IPS-11a (cell line): ENCODE data around the gene VCAN.

Experiments used
- H3K4me3 ChIP-seq: one replicate; pipeline ENCODE4 v1.5.1; 2013; ENCODE audit warnings: low read depth, low read length, control low read depth

Gene VCAN

DNA sequence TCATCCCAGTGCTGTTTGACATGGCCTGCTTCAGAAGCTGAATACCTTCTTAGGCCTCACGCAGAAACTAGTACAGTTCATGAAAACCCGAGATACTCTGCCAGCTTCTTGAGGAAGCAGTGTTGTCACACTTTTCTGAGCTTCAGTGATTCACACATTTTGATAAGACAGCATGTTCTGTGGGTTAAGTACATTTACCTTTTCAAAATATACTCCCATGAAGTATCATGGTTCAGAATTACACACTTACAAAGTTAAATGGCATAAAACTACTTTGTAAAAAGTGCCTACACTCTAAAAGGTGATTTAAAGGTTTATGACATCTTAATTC is 56.9 kb downstream of the VCAN start:
- H3K4me3 ChIP-seq: no peak overlapping the region

DNA sequence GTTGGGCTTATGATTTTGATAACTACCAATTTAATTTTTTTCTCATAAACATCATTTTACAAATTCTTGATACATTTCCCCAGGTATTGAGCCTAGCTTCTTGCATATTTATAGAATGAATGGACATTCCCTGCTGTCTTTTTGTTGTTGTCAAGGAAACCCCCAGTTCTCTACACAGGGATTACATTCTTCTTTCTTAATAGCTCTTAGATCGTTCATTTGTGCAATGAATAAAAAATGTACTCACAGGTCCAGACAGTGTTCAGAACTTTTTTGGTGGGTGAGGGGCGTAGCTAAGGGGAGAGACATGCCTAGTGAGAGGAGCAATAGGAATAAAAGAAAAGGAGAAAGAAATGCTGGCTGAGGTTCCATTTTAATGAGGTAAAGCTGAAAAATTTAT is 58.6 kb downstream of the VCAN start:
- no peak overlapping the region for H3K4me3 ChIP-seq

DNA sequence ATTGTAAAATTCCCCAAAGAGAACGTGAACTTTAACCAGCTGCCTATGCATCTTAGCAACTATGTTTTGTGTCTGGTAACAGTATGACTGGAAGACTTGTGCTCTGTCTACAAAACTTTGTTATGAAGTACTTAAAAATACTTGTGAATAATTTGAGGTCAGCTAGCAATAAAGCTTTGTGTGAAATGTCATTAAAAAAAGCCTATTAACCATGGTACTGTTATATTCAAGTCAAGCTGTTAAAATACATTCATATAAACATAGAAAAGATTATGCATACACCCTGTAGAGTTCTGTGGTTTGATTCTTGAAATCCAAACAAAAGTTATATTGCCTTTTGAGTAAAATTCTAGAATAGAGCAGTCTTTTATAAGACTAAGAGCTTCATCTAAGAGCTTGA is 60.1 kb downstream of the VCAN start:
- H3K4me3 ChIP-seq: no peak overlapping the region

DNA sequence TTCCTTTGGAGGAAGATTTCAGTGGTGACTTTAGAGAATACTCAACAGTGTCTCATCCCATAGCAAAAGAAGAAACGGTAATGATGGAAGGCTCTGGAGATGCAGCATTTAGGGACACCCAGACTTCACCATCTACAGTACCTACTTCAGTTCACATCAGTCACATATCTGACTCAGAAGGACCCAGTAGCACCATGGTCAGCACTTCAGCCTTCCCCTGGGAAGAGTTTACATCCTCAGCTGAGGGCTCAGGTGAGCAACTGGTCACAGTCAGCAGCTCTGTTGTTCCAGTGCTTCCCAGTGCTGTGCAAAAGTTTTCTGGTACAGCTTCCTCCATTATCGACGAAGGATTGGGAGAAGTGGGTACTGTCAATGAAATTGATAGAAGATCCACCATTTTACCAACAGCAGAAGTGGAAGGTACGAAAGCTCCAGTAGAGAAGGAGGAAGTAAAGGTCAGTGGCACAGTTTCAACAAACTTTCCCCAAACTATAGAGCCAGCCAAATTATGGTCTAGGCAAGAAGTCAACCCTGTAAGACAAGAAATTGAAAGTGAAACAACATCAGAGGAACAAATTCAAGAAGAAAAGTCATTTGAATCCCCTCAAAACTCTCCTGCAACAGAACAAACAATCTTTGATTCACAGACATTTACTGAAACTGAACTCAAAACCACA is 67.4 kb downstream of the VCAN start:
- H3K4me3 ChIP-seq: no peak overlapping the region

DNA sequence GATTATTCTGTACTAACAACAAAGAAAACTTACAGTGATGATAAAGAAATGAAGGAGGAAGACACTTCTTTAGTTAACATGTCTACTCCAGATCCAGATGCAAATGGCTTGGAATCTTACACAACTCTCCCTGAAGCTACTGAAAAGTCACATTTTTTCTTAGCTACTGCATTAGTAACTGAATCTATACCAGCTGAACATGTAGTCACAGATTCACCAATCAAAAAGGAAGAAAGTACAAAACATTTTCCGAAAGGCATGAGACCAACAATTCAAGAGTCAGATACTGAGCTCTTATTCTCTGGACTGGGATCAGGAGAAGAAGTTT is 67.9 kb downstream of the VCAN start:
- H3K4me3 ChIP-seq: no peak overlapping the region

DNA sequence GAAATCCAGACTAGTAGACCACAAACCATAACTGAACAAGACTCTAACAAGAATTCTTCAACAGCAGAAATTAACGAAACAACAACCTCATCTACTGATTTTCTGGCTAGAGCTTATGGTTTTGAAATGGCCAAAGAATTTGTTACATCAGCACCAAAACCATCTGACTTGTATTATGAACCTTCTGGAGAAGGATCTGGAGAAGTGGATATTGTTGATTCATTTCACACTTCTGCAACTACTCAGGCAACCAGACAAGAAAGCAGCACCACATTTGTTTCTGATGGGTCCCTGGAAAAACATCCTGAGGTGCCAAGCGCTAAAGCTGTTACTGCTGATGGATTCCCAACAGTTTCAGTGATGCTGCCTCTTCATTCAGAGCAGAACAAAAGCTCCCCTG is 68.6 kb downstream of the VCAN start:
- no peak overlapping the region for H3K4me3 ChIP-seq

DNA sequence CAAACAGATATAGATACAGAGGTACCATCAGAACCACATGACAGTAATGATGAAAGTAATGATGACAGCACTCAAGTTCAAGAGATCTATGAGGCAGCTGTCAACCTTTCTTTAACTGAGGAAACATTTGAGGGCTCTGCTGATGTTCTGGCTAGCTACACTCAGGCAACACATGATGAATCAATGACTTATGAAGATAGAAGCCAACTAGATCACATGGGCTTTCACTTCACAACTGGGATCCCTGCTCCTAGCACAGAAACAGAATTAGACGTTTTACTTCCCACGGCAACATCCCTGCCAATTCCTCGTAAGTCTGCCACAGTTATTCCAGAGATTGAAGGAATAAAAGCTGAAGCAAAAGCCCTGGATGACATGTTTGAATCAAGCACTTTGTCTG is 69.2 kb downstream of the VCAN start:
- H3K4me3 ChIP-seq: no peak overlapping the region

DNA sequence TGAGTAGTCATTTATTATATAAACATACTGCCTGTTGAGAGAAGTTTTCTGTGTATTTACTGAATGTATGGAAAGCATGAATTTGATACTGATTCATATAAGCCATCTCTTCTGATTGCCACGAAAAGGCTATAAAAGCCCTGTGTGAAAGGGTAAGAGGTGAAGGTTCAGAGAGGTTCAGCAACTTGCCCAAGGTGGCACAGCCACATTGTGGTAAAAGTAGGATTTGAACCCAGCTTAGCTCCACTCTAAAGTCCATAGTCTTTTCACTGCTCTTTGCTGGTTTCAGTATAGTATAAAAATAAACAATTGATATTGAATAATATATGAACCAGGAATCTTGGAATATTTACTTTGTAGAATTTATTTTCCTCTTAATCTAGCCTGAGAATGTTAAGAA is 71.3 kb downstream of the VCAN start:
- no peak overlapping the region for H3K4me3 ChIP-seq

DNA sequence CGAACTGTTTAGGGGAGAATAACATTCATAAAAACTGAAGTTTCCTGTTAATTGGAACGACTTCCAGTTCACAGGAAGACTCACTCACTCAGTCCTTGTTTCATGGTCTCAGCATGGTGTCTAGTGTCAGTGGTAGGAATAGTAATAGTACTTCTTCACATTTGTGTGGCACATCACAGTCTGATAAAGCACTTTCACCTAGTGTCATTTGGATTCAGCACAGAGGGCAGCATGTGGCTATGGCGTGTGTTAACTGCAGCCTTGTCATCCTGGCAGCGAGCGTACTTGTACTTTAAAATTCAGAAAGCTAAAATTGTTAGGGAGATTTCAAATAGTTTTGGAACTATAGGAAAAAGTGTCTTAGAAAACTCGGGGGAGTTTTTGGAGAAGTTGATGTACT is 72.4 kb downstream of the VCAN start:
- no peak overlapping the region for H3K4me3 ChIP-seq

DNA sequence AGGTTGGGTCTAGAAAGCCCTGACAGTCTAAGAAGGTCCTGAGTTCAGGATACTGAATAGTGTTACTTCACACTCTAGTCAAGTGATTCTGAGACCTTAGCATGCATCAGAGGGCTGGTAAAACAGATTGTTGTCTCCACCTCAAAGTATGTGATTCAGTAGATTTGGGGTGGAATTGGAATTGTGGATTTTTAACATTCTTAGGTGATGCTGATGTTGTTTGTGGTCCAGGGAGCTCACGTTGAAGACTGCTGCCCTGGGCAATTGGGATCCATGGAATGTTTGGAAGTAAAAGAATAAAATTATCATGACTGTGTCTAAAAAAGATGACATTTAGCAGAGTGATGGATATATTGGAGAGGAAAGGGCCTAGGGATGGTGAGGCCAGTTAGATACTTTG is 75.6 kb downstream of the VCAN start:
- no peak overlapping the region for H3K4me3 ChIP-seq

DNA sequence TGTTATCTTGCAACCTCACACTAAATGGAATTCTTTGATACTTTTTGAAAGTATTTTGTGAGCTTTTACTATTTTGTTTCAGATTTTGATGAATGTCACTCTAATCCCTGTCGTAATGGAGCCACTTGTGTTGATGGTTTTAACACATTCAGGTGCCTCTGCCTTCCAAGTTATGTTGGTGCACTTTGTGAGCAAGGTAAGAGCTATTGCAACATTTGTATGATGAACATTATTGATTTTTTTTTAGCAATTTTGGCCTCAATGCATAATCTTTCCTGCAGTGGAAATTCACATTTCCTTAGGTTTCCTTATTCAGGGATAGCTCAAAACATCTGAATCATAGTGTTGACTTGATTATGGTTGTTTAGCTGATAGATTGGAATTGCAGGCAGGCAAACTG is 76.3 kb downstream of the VCAN start:
- no peak overlapping the region for H3K4me3 ChIP-seq

DNA sequence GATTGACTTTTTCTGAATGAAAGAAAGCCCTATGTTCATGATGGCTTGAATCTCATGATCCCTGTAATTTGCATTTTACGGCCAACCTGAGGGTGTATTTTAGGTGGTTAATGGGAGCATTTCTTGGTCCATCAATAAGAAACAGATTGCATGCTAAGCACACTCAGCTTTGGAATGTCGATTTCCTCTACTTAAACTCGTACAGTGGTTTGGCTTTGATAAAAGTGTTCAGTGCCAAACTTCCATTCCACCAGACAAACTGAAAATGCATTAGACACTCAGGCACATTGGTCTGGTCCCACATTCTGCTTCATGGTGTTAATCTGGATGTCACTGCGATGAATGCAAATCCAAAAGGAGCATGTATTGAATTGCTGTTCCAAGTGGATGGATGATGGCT is 77.0 kb downstream of the VCAN start:
- no peak overlapping the region for H3K4me3 ChIP-seq

DNA sequence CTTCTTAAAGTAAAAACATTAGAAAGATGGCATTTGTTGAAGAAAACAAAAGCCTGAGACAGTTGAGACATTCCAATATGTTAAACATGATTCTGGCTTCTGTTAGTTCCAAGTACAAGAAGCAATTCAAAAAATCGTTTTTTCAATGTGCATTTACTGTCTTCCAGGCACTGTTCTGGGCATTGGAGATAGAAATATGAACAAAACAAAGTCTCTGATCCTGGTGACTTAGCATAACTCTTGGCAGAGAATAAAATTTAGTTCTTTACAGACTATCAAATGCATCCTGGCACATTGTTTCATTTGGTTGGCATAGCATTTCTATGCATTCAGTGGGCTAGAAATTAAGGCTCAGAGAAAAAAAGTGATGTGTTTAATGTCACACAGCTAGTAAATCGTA is 77.5 kb downstream of the VCAN start:
- H3K4me3 ChIP-seq: no peak overlapping the region

DNA sequence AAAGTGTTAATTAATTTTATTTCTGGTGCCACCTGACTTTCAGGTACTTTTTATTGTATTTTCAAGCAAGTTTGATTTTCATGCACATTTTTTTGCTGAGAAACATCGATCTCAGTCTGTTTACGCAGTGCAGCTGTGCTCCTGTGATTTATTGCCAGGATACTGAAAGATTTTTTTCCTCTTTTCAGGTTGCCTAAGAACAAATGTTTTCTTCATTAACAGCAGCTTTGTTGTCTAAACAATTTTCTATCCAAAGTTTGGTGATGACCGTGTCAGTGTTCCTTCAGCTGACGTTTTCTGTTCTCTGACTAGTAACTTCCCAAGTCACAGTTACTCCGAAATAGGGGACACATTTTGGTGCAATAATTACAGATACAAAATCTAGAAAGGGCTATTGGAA is 78.1 kb downstream of the VCAN start:
- H3K4me3 ChIP-seq: no peak overlapping the region

DNA sequence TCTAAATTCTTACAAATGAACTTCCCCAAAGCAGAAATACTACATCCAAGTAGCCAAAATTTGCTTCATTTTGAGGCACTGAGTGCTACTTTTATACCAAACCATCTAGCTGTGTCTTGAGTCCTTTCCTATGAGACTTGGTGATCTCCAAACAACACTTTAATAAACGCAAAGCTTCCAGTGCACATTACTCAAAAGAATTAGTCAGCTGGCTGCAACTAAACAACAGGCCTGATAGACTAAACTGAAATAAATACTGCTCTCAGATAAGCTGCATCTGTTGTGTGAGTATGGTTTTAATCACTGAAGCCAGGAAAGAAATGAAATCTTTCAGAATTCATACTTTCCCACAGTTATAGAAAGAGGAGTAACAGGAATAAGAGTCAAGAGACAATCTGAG is 80.3 kb downstream of the VCAN start:
- no peak overlapping the region for H3K4me3 ChIP-seq

DNA sequence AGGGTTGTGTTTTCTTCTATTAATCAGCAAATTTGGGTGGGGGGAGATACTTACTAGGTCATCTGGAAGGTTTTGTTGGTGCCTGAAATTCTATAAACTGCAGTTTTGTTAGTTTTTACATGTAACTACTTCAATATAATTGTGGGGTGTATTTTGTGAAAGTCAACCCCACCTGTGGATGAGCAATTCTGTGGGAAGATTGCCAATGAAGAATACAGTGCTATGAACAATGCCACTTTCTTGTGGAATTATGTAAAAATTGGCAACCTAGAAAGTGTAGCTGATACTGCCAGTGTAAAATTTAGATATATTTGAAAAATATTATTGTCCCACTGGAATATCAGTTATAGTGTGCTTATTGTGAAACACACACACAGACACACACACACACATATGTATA is 80.7 kb downstream of the VCAN start:
- H3K4me3 ChIP-seq: no peak overlapping the region

DNA sequence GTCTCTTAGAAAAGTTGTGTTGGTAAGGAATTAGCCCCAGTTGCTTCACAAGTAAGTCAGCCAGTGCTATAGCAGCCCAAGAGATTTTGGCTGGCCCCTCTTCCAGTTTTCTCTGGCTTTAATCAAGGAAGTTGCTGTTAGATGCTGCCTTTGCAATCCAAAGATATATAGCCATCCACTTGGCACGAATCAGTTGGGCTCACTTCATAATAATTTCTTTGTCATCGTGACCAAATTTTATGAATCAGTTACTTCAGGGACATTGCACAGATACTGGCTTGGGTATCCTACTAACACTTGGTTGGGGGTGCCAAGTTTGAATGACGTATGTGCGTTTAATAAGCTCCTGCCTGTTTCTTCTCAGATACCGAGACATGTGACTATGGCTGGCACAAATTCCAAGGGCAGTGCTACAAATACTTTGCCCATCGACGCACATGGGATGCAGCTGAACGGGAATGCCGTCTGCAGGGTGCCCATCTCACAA is 81.5 kb downstream of the VCAN start:
- no peak overlapping the region for H3K4me3 ChIP-seq

DNA sequence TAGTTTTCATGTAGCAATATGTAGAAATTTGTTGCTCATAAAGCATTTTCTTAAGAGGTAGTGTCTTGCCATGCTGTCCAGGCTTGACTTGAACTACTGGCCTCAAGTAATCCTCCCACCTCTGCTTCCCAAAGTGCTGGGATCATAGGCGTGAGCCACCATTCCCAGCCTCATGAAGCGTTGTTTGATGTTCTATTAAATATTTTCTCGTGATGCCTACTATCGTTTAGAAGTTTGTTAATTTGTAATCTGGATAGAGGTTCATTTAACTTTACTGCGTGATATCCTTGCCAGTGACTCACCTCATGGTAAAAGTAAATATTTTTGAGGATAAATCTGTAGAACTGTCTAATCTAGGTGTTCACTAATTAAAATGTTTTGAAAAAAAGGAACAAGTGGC is 82.6 kb downstream of the VCAN start:
- no peak overlapping the region for H3K4me3 ChIP-seq

DNA sequence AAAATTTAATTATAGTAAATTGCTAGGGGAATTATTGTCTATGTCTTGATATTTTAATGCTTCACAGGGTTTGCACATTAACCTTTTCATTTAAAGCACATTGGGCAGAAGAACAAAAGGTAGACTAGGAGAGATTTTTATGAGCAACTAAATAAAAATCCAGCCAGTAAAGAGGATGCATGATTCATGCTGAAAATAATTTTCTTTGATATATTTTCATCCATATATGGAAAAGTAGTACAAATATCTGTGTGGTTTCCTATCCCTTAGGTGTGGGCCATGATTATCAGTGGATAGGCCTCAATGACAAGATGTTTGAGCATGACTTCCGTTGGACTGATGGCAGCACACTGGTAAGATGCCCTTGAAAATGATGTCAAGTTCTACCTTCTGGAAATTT is 83.1 kb downstream of the VCAN start:
- no peak overlapping the region for H3K4me3 ChIP-seq

DNA sequence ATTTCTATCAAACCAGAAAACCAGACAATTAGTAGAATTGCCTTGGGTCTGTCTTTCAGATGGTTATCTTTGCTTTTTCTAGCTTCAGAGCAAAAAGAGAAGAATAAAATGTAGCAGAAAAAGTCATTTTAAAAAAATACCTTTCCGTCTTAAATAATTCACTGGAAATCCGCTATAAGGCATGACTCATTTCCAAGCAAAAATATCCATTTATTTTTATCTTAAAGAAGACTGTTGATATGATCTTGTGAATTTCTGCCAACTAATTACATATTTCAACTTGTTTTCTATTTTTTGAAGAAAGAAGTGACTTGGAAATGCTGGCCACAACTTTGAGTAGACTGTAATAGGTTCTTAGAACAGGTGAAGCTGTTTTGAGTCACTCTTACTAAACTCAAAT is 83.7 kb downstream of the VCAN start:
- H3K4me3 ChIP-seq: no peak overlapping the region

DNA sequence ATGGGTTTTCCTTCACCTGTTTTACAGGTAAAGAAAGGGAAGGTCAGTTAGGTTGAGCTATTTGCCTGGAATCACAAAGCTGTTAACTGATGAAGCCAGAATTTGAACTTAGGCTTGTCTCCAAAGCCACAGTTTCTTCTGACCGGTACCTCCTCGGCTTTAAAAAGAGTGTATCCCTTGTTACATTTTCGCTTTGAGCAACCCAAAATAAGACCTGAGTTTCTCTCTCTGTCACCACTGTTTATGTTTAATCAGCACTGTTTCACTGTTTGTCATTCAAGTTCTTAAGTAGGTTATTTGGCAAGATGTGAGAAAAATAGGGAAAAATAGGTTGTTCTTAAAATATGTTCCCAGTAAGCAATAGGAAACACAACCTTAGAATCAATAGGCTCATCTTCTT is 84.6 kb downstream of the VCAN start:
- H3K4me3 ChIP-seq: no peak overlapping the region

DNA sequence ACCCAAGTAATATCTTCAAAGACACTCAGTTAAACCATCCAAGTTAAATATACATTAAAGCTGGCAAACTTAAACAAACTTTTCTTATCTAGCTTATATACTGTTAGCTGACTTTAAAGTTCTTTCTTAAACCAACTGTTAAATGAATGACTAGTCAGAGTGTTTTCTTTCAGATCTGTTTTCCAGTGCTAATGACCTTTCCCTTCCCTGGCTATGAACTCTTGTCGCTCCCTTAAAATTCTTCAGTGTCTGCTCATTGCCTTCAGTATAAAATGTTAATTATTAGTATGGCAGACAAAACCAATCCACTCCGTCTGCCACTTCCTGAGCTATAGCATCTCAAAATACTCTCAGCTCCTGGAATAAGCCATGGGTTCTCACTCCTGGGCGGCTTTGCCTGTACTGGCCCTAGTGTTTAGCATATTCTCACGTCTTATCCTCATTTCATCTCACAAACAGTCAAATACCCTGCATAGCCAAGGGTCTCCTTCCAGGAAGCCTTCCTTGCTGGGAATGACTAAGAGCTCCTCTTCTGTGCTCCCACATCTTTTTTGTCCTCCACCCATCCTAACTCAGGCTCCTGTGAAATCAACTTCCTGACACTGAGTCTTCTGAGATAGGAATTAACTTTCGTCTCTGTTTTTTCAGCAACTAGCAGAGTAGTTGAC is 87.7 kb downstream of the VCAN start:
- no peak overlapping the region for H3K4me3 ChIP-seq

DNA sequence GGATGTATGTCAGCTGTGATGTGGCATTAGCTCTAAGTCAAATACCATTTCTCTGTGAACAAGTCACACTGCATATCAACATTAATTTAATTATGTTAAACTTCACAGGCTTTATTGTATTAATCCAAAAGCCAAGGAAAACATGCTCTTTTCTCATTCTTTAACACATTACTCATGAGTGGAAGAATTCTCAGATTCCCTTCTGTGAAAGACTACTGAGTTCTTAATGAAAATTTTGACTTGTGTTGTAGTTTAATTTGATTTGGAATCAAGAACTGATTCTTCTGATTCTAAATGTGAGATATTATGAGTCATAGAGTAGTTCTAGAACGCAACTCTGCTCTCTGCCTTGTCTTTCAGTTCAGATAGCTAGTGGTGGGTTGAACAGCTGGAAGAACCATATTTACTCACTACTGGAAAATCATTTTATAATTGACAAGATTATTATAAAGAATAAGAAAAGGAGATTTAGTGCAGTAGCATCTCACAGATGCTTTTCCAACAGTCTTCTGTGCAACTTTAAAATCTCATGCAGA is 90.6 kb downstream of the VCAN start:
- H3K4me3 ChIP-seq: no peak overlapping the region
